H1 (cell line): Measurements from ENCODE around the gene VSTM2B. TPM values are rescaled to one million over a fixed set of nuclear protein-coding genes. Genes with fewer than 3 reads are reported as not detected.

ENCODE experiments used
- CTCF ChIA-PET: fragments of 300-600 bp; sonication (Branson Sonifier 250); formaldehyde crosslinking; loops from one replicate; lab custom pipeline; 2021; ENCODE audit not compliant: partially characterized antibody; lab: Charles Lee
- POLR2A ChIA-PET: fragments of 300-600 bp; sonication (Branson Sonifier 250); formaldehyde crosslinking; loops from one replicate; lab custom pipeline; 2021; ENCODE audit warnings: inconsistent platforms; ENCODE audit not compliant: partially characterized antibody; lab: Charles Lee
- DNase-seq, 2 experiments: peaks; one replicate each; pipeline versions ENCODE4 v3.0.0 to v3.0.0-alpha.2; 2010 to 2022; ENCODE audit warnings: low spot score in 2 of 2, low read depth in 1 of 2, mixed read lengths in 1 of 2
- FAIRE-seq: peaks from 2 replicates; lab custom pipeline; 2011; peaks lifted over from hg19 to GRCh38; lab: Jason Lieb, UNC
- H2AFZ ChIP-seq: 2 replicates; pipeline ENCODE4 v1.8.1; 2012; ENCODE audit warnings: low read length, inconsistent platforms
- H2AK5ac ChIP-seq: 2 replicates; pipeline ENCODE4 v1.6.1; 2013; ENCODE audit warnings: low read depth, low read length
- H2BK120ac ChIP-seq: replicated peaks from 2 replicates; pipeline ENCODE3; 2013; ENCODE audit warnings: low read depth, low read length, inconsistent platforms
- H2BK12ac ChIP-seq: 2 replicates; pipeline ENCODE4 v1.6.1; 2013; ENCODE audit warnings: low read depth, low read length
- H2BK15ac ChIP-seq: 2 replicates; pipeline ENCODE4 v1.6.1; 2013; ENCODE audit warnings: low read length
- H2BK20ac ChIP-seq: 2 replicates; pipeline ENCODE4 v1.6.1; 2013; ENCODE audit warnings: low read length
- H2BK5ac ChIP-seq: 2 replicates; pipeline ENCODE4 v1.6.1; 2013; ENCODE audit warnings: low read depth, low read length
- H3K14ac ChIP-seq: 2 replicates; pipeline ENCODE4 v1.6.1; 2013; ENCODE audit warnings: inconsistent platforms; ENCODE audit not compliant: insufficient read length
- H3K18ac ChIP-seq: 2 replicates; pipeline ENCODE4 v1.6.1; 2013; ENCODE audit warnings: low read length; ENCODE audit errors: extremely low read depth
- H3K23ac ChIP-seq: 2 replicates; pipeline ENCODE4 v1.6.1; 2013; ENCODE audit warnings: inconsistent platforms; ENCODE audit not compliant: insufficient read length
- H3K23me2 ChIP-seq: 2 replicates; pipeline ENCODE4 v1.6.1; 2013; ENCODE audit warnings: low read depth, low read length
- H3K27ac ChIP-seq: 2 replicates; pipeline ENCODE4 v1.6.1; 2011; ENCODE audit warnings: low read depth, low read length, inconsistent platforms
- H3K27me3 ChIP-seq, 4 experiments: replicated peaks in 1 of 4; 1 replicate in 1 of 4; 2 replicates in 3 of 4; pipeline versions ENCODE4 v1.6.1 to v1.8.1; 2011 to 2013; ENCODE audit warnings: low read length in 3 of 4, mild to moderate bottlenecking in 3 of 4, inconsistent platforms in 2 of 4, mixed read lengths in 2 of 4, moderate library complexity in 1 of 4; ENCODE audit not compliant: control insufficient read depth in 3 of 4, insufficient read depth in 3 of 4; ENCODE audit errors: extremely low read depth in 1 of 4
- H3K36me3 ChIP-seq, 4 experiments: 2 replicates each; pipeline versions ENCODE4 v1.6.1 to v1.8.1; 2011 to 2013; ENCODE audit warnings: mild to moderate bottlenecking in 4 of 4, low read length in 3 of 4, moderate library complexity in 2 of 4, control low read depth in 1 of 4, inconsistent platforms in 1 of 4; ENCODE audit not compliant: insufficient read depth in 4 of 4, control insufficient read depth in 2 of 4
- H3K4ac ChIP-seq: replicated peaks from 2 replicates; pipeline ENCODE3; 2013; ENCODE audit warnings: low read length, low read depth, mixed read lengths, inconsistent platforms; ENCODE audit not compliant: insufficient read length
- H3K4me1 ChIP-seq, 4 experiments: replicated peaks in 1 of 4; 1 replicate in 1 of 4; 2 replicates in 3 of 4; pipeline versions ENCODE4 v1.6.1 to v1.8.1; 2011 to 2013; ENCODE audit warnings: low read length in 3 of 4, inconsistent platforms in 2 of 4, mixed read lengths in 1 of 4; ENCODE audit not compliant: insufficient read depth in 4 of 4, control insufficient read depth in 3 of 4
- H3K4me2 ChIP-seq, 2 experiments: 2 replicates each; pipeline versions ENCODE4 v1.6.1 to v1.8.1; 2011 to 2013; ENCODE audit warnings: low read depth in 2 of 2, low read length in 2 of 2, control low read depth in 1 of 2, inconsistent platforms in 1 of 2, mild to moderate bottlenecking in 1 of 2; ENCODE audit not compliant: insufficient read depth in 1 of 2
- H3K4me3 ChIP-seq, 4 experiments: fragments of 200-600, 300-600 bp in 1 of 4; sonication (generic), shearing (Covaris generic), sonication (Bioruptor Twin) in 1 of 4; 2 replicates each; pipeline versions ENCODE4 v1.5.1 to v1.8.1; 2011 to 2016; ENCODE audit warnings: low read length in 4 of 4, low read depth in 3 of 4, control low read depth in 2 of 4, inconsistent platforms in 2 of 4, mild to moderate bottlenecking in 2 of 4, mixed read lengths in 1 of 4, moderate library complexity in 1 of 4; ENCODE audit not compliant: insufficient read depth in 2 of 4; ENCODE audit errors: extremely low read depth in 1 of 4
- H3K56ac ChIP-seq: replicated peaks from 2 replicates; pipeline ENCODE3; 2013; ENCODE audit warnings: low read depth, mild to moderate bottlenecking, mixed read lengths, low read length, inconsistent platforms; ENCODE audit not compliant: insufficient read length
- H3K79me1 ChIP-seq: 2 replicates; pipeline ENCODE4 v1.6.1; 2013; ENCODE audit warnings: low read depth, low read length, control low read depth
- H3K79me2 ChIP-seq, 2 experiments: 2 replicates each; pipeline versions ENCODE4 v1.6.1 to v1.8.1; 2012 to 2013; ENCODE audit warnings: low read length in 2 of 2, mild to moderate bottlenecking in 2 of 2, inconsistent platforms in 1 of 2; ENCODE audit not compliant: insufficient read depth in 2 of 2, control insufficient read depth in 1 of 2
- H3K9ac ChIP-seq, 4 experiments: replicated peaks in 1 of 4; 1 replicate in 1 of 4; 2 replicates in 3 of 4; pipeline versions ENCODE4 v1.6.1 to v1.8.1; 2011 to 2013; ENCODE audit warnings: low read depth in 3 of 4, low read length in 3 of 4, control low read depth in 2 of 4, mild to moderate bottlenecking in 2 of 4, moderate library complexity in 2 of 4, inconsistent platforms in 1 of 4; ENCODE audit errors: extremely low read depth in 1 of 4
- H3K9me3 ChIP-seq, 2 experiments: 2 replicates each; pipeline versions ENCODE4 v1.6.1 to v1.8.1; 2012 to 2013; ENCODE audit warnings: mild to moderate bottlenecking in 2 of 2, moderate library complexity in 2 of 2, control low read depth in 1 of 2, inconsistent platforms in 1 of 2, low read depth in 1 of 2, low read length in 1 of 2, mixed read lengths in 1 of 2; ENCODE audit not compliant: insufficient read depth in 2 of 2
- H4K20me1 ChIP-seq, 2 experiments: replicated peaks in 1 of 2; 2 replicates each; pipeline versions ENCODE3 to v1.8.1; 2011 to 2013; ENCODE audit warnings: inconsistent platforms in 2 of 2, low read length in 2 of 2, mild to moderate bottlenecking in 1 of 2; ENCODE audit not compliant: insufficient read depth in 2 of 2, control insufficient read depth in 1 of 2
- H4K5ac ChIP-seq: 2 replicates; pipeline ENCODE4 v1.6.1; 2013; ENCODE audit warnings: low read length, low read depth, mixed read lengths, inconsistent platforms; ENCODE audit not compliant: insufficient read length
- H4K8ac ChIP-seq: 2 replicates; pipeline ENCODE4 v1.8.0; 2013; ENCODE audit warnings: mild to moderate bottlenecking, moderate library complexity, low read length, inconsistent platforms; ENCODE audit not compliant: insufficient read depth; ENCODE audit errors: extremely low read depth
- H4K91ac ChIP-seq: replicated peaks from 2 replicates; pipeline ENCODE3; 2013; ENCODE audit warnings: low read length, mixed read lengths, inconsistent platforms; ENCODE audit not compliant: insufficient read length
- CREB1 ChIP-seq: IDR thresholded peaks from 2 replicates; pipeline ENCODE4 v1.6.1; 2012; ENCODE audit warnings: inconsistent platforms
- EGR1 ChIP-seq: IDR thresholded peaks from 2 replicates; pipeline ENCODE4 v1.6.1; 2011; ENCODE audit warnings: low read depth, low read length, borderline replicate concordance
- RFX5 ChIP-seq: IDR thresholded peaks from 2 replicates; pipeline ENCODE4 v1.6.1; 2011; ENCODE audit warnings: low read depth, low read length, improper control_type of control experiment, borderline replicate concordance
- SAP30 ChIP-seq: fragments of 300-600 bp; sonication (generic); IDR thresholded peaks from 2 replicates; pipeline ENCODE4 v1.7.1; 2012; ENCODE audit warnings: low read length, moderate library complexity, mild to moderate bottlenecking, inconsistent platforms; ENCODE audit not compliant: insufficient read depth, insufficient replicate concordance
- ZNF274 ChIP-seq: IDR thresholded peaks from 2 replicates; pipeline ENCODE4 v1.7.0; 2012; ENCODE audit warnings: low read length, borderline replicate concordance; ENCODE audit errors: extremely low read depth
- WGBS, 2 experiments: shearing (Covaris generic) in 1 of 2; methylation state at CpG; one replicate each; pipeline versions ENCODE4 v1.1.6 to v1.1.7; 2013 to 2015; ENCODE audit warnings: low lambda C conversion rate in 2 of 2, mixed read lengths in 2 of 2, inconsistent platforms in 1 of 2, low coverage in 1 of 2, missing lambda C conversion rate in 1 of 2; ENCODE audit not compliant: insufficient replicate concordance in 2 of 2, insufficient coverage in 1 of 2, insufficient read length in 1 of 2; ENCODE audit errors: extremely low coverage in 1 of 2, missing lambda C conversion rate in 1 of 2; 5-methylcytosine and 5-hydroxymethylcytosine counted together
- polyA plus RNA-seq, 7 experiments: library from polyadenylated mRNA; depleted of rRNA in 3 of 7; stranded (reverse) in 5 of 7; unstranded in 2 of 7; fragments of >200 nt in 5 of 7; fragments of 200-250 nt in 2 of 7; gene quantifications; 1 replicate in 5 of 7; 2 replicates in 1 of 7; 4 replicates in 1 of 7; pipeline versions ENCODE4 v1.2.1 to v1.2.3, GENCODE V29; 2011 to 2013; ENCODE audit warnings: missing spikeins in 2 of 7, mixed read lengths in 2 of 7
- total RNA-seq: library from RNA; stranded (reverse); fragmentation: NEBNext Ultra II Directional; extraction: Animal tissue kit (Norgen Biotek cat#: 25700); gene quantifications from 2 replicates; pipeline ENCODE4 v1.2.1, GENCODE V29; 2021
- TF ChIP-seq, protein P1 (sequence below): IDR thresholded peaks from 2 replicates; pipeline ENCODE4 v1.6.1; 2011; ENCODE audit warnings: low read depth, mild to moderate bottlenecking, low read length; ENCODE audit not compliant: insufficient read depth

The VSTM2B gene
- total and polyA plus RNA-seq, 2 of the 8 experiments (the other 6 are each of a cell fraction or from before 2014, with no cell fraction given), result 0.82 to 1.5 TPM

DNA sequence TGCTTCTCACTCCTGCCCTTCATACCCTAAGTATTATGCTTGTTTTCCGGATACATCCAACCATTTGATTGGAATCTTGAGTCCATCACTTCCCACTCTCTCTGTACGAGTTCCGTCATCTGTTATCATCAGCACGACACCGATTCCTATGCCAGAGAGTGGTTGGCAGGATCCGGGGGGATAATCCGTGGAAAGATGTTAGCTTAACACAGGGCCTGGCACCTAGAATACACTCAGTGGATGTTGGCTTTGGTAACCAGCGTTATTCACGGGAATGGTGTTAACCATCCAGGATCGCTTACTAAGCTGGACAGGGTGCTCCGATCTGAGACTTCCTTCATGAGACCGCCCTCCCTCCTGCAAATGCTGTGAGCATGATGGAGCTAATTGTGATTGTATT is 12.4 kb downstream of the VSTM2B start:
- POLR2A ChIA-PET, result no interaction called here
- H3K79me2 ChIP-seq, result no peaks in the 10 kb centered on the region
- CTCF ChIA-PET, result interaction anchor here (1.1 to 2.7 kb wide), 4 partner anchors 8 to 59 kb away, joined by 3 to 8 read pairs (median 6); no protein-coding TSS in a partner anchor

More for the DNA sequence above, 12.4 kb downstream of the VSTM2B start:
- TF ChIP-seq CREB1 (no peak), ZNF274 (no peak), RFX5 (no peak), EGR1 (no peak), SAP30 (no peak)
- TF ChIP-seq, protein P1, sequence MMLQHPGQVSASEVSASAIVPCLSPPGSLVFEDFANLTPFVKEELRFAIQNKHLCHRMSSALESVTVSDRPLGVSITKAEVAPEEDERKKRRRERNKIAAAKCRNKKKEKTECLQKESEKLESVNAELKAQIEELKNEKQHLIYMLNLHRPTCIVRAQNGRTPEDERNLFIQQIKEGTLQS, result no peak
- H3K14ac ChIP-seq, result no peak overlapping the region
- H3K4me1 ChIP-seq, result peaks cover 0 to 3% (median 0%) of the 10 kb centered on the region in 4 experiments; a peak in 2 of 7 replicates
- WGBS, 2 experiments, result 92% methylated on average over 12 of the region's 12 CpGs; no CpG with 5 or more reads in 1 of the 2 experiments
- H2BK15ac ChIP-seq, result no peak overlapping the region
- no peak overlapping the region for H2AK5ac ChIP-seq
- H3K27me3 ChIP-seq, result 0 out of 7 replicates have a peak, but pooled peaks cover 0 to 2% (median 0%) of the 10 kb centered on the region in 4 experiments
- no peak overlapping the region for H3K18ac ChIP-seq
- no peak overlapping the region for H2AFZ ChIP-seq
- no peak overlapping the region for H4K8ac ChIP-seq
- no peak for FAIRE-seq
- no peak overlapping the region for H3K4me3 ChIP-seq
- no peaks in the 10 kb centered on the region for H3K79me1 ChIP-seq
- no peak overlapping the region for H2BK5ac ChIP-seq
- H2BK20ac ChIP-seq, result no peak overlapping the region
- H4K5ac ChIP-seq, result no peak overlapping the region
- H3K36me3 ChIP-seq, result no peaks in the 10 kb centered on the region
- H2BK12ac ChIP-seq, result no peak overlapping the region
- peaks cover 0 to 3% of the 10 kb centered on the region in 2 experiments for H4K20me1 ChIP-seq
- no peak overlapping the region for H3K56ac ChIP-seq
- H3K9ac ChIP-seq, result no peak overlapping the region
- H2BK120ac ChIP-seq, result no peak overlapping the region
- no peak overlapping the region for H4K91ac ChIP-seq
- no peak overlapping the region for H3K4ac ChIP-seq
- no peak for DNase-seq
- H3K23ac ChIP-seq, result no peak overlapping the region
- peaks cover 17% of the 10 kb centered on the region; the same call in 1 of the 2 replicates for H3K23me2 ChIP-seq
- no peaks in the 10 kb centered on the region for H3K9me3 ChIP-seq
- no peak overlapping the region for H3K27ac ChIP-seq
- no peak overlapping the region for H3K4me2 ChIP-seq
